ENCODE results near the gene CFAP45. TPM values are rescaled to one million over a fixed set of nuclear protein-coding genes. Genes with fewer than 3 reads are reported as not detected.

The CFAP45 gene
- total RNA-seq, 4 donors from 2014 or later, result 0.56 to 0.94 TPM; not detected in 2

GRCh38 chr1:159917533-159918351 lies 17.8 kb upstream of the CFAP45 start:
- DNase-seq, result no peak
- intact Hi-C loops (cut with DNase I), result no loop called here
- Histone ChIP-seq H3K27ac (no peak overlapping the region), H3K4me1 (peaks cover under 1 to 41% of the 10 kb centered on the region in 2 donors), H3K9me3 (no peaks in the 10 kb centered on the region), H3K36me3 (peaks cover 20 to 30% of the 10 kb centered on the region in 2 donors), H3K27me3 (no peaks in the 10 kb centered on the region), H3K4me3 (replicated peaks in 1 of 3) (no peak overlapping the region)
- no peak for TF ChIP-seq POLR2A (IDR thresholded peaks at IDR 0.05)
- no peak for TF ChIP-seq CTCF (IDR thresholded peaks at IDR 0.05)
- 69 to 83% methylated on average over 5 of the region's 5 CpGs for WGBS, 2 donors

DNA sequence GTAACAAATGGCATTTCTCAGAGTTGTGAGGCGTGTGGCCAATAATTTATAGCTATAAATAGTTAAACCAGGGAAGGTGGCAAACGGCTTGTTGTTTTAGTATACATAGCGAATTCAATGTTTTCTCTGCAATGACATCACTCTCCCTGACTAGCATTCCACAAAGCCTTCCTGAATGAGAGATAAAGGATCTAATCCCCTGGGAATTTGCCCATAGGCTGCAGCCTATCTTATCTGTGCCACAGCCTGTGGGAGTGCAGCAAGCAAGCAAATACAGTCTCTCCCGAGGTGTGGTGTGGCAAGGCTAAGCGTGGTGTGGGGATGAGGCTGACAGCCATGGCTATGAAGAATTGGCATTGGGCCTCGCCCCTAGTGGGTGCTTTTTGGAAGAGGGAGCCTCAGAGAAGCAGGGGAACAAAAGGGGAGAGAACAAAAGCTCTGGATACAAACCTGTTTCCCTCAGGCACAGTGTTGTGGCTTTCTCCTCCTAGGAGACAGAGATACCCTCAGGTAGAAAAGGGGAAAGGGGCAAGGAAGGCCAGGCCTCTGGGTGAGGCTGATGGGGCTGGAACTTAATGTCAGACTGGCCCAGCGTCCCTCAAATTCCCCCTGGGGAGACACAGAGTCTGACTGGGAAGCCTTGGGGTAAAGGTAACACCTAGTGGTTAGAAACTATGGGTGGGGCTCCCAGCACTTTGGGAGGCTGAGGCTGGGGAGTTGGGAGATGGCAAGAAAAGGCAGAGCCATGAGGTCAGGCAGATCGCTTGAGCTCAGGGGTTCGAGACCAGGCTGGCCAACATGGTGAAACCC lies 16.5 kb upstream of the CFAP45 start:
- Histone ChIP-seq H3K4me1 (peaks cover 0 to 33% of the 10 kb centered on the region in 2 donors), H3K27me3 (no peaks in the 10 kb centered on the region), H3K36me3 (peaks cover 20 to 30% of the 10 kb centered on the region in 2 donors), H3K27ac (peak overlapping the region in 1 of 3 donors; percentile 7), H3K4me3 (replicated peaks in 1 of 3) (no peak overlapping the region), H3K9me3 (no peaks in the 10 kb centered on the region)
- TF ChIP-seq POLR2A (IDR thresholded peaks at IDR 0.05) (no peak), CTCF (IDR thresholded peaks at IDR 0.05) (no peak)
- intact Hi-C loops (cut with DNase I), result no loop called here
- WGBS, 2 donors, result 64 to 70% methylated on average over 9 of the region's 9 CpGs
- DNase-seq, result no peak

- intact Hi-C loops (cut with DNase I), result no loop called here
- TF ChIP-seq CTCF (IDR thresholded peaks at IDR 0.05) (no peak), POLR2A (IDR thresholded peaks at IDR 0.05) (no peak)
- peaks cover 0 to 34% of the 10 kb centered on the region in 2 donors for H3K4me1 ChIP-seq
- H3K27ac ChIP-seq, result peak overlapping the region in 1 of 3 donors; percentile 7
- peaks cover 20 to 30% of the 10 kb centered on the region in 2 donors for H3K36me3 ChIP-seq
- no peaks in the 10 kb centered on the region for H3K9me3 ChIP-seq
- no peak for DNase-seq
- 78 to 84% methylated on average over 5 of the region's 5 CpGs for WGBS, 2 donors
- H3K4me3 ChIP-seq (replicated peaks in 1 of 3), result no peak overlapping the region
- no peaks in the 10 kb centered on the region for H3K27me3 ChIP-seq
These were observed 15.7 kb upstream of the CFAP45 start for GRCh38 chr1:159915571-159916241.

GRCh38 chr1:159914252-159915018 lies 14.5 kb upstream of the CFAP45 start:
- H3K27me3 ChIP-seq, result no peaks in the 10 kb centered on the region
- TF ChIP-seq POLR2A (IDR thresholded peaks at IDR 0.05), result no peak
- no peak for TF ChIP-seq CTCF (IDR thresholded peaks at IDR 0.05)
- peaks cover 12 to 20% of the 10 kb centered on the region in 2 donors for H3K36me3 ChIP-seq
- WGBS, 2 donors, result 88% methylated on average over 10 of the region's 10 CpGs
- H3K27ac ChIP-seq, result peak overlapping the region in 2 of 3 donors; percentile 19 to 24
- intact Hi-C loops (cut with DNase I), result no loop called here
- no peaks in the 10 kb centered on the region for H3K9me3 ChIP-seq
- H3K4me3 ChIP-seq (replicated peaks in 1 of 3), result no peak overlapping the region
- peaks cover 0 to 42% of the 10 kb centered on the region in 2 donors for H3K4me1 ChIP-seq
- DNase-seq, result no peak

Measured in thyroid gland (tissue), 4 donors.